ENCODE data around the gene ZNF592. TPM values are rescaled to one million over a fixed set of nuclear protein-coding genes. Genes with fewer than 3 reads are reported as not detected.

ZNF592 gene
- total RNA-seq, 1 experiment from 2014 or later = 34.6 TPM

- no peak overlapping the region for H4K91ac ChIP-seq (ENCODE audit: insufficient read length, low read depth, low read length)
- H3K27me3 ChIP-seq (ENCODE audit: insufficient read depth, low read length) = no peaks in the 10 kb centered on the region
- H2AK5ac ChIP-seq (ENCODE audit: insufficient read length, low read length) = no peak overlapping the region
- no peak overlapping the region for H3K27ac Mint-ChIP-seq
- H4K5ac ChIP-seq (ENCODE audit: insufficient read length, low read depth, low read length) = no peak overlapping the region
- no peak overlapping the region for H2BK20ac ChIP-seq (ENCODE audit: low read depth, low read length, poor library complexity, severe bottlenecking)
- no peak overlapping the region for H4K8ac ChIP-seq (replicated peaks; ENCODE audit: insufficient read length, low read depth, low read length)
- H3K4me2 ChIP-seq (ENCODE audit: insufficient read depth, insufficient read length, low read length) = no peak overlapping the region
- H2BK15ac ChIP-seq (ENCODE audit: low read depth, low read length) = no peak overlapping the region
- no peaks in the 10 kb centered on the region for H3K79me2 ChIP-seq (ENCODE audit: insufficient read depth, low read length)
- H3K9me3 Mint-ChIP-seq = no peaks in the 10 kb centered on the region
- no peaks in the 10 kb centered on the region for H3K4me1 Mint-ChIP-seq
- no peak overlapping the region for H3K9ac ChIP-seq (ENCODE audit: extremely low read depth, insufficient read length, low read length)
- no peak overlapping the region for H3K27ac ChIP-seq (ENCODE audit: insufficient read length, low read depth, low read length)
- H4K20me1 ChIP-seq (ENCODE audit: control insufficient read depth, insufficient read depth, insufficient read length) = no peaks in the 10 kb centered on the region
- H3K27me3 Mint-ChIP-seq (ENCODE audit: low read depth) = no peaks in the 10 kb centered on the region
- no peaks in the 10 kb centered on the region for H3K4me1 ChIP-seq (ENCODE audit: insufficient read depth, low read length)
- H2BK12ac ChIP-seq (ENCODE audit: insufficient read length, low read depth, low read length) = no peak overlapping the region
- no peaks in the 10 kb centered on the region for H3K23me2 ChIP-seq (ENCODE audit: insufficient read length, low read depth, low read length, poor library complexity, severe bottlenecking)
- DNase-seq = no peak
- no peak overlapping the region for H3K56ac ChIP-seq (ENCODE audit: insufficient read length, low read depth, low read length)
- H3K14ac ChIP-seq (ENCODE audit: insufficient read depth, low read length) = no peak overlapping the region
- H3K79me1 ChIP-seq (ENCODE audit: insufficient read depth, low read depth, low read length, poor library complexity, severe bottlenecking) = no peaks in the 10 kb centered on the region
- H3K9me3 ChIP-seq (ENCODE audit: control insufficient read depth, low read depth, low read length) = no peaks in the 10 kb centered on the region
- H2AFZ ChIP-seq (ENCODE audit: low read length) = no peak overlapping the region
- no peak overlapping the region for H3K18ac ChIP-seq (ENCODE audit: insufficient read length, low read depth, low read length)
- H3K4ac ChIP-seq (ENCODE audit: low read depth, low read length) = no peak overlapping the region
- no peak overlapping the region for H3K23ac ChIP-seq (ENCODE audit: insufficient read length, low read depth, low read length)
- H2BK5ac ChIP-seq (ENCODE audit: insufficient read length, low read length) = no peak overlapping the region
- peaks cover 5 to 58% (median 39%) of the 10 kb centered on the region in 3 experiments; a peak in 6 of 7 replicates for H3K36me3 Mint-ChIP-seq (ENCODE audit: insufficient read depth in 1 of 3, low read depth in 3 of 3)
- H2BK120ac ChIP-seq (ENCODE audit: low read depth, low read length, poor library complexity, severe bottlenecking) = no peak overlapping the region
- TF ChIP-seq CTCF (conservative IDR thresholded peaks at IDR 0.05) = no peak
- H3K4me3 Mint-ChIP-seq = no peak overlapping the region; a peak in 1 of 5 replicates
- WGBS (ENCODE audit: extremely low coverage, insufficient read length, low lambda C conversion rate) = no CpG with 5 or more reads among the region's 3 CpGs
- H3T11ph ChIP-seq (ENCODE audit: low read length) = no peak overlapping the region
Observed at GRCh38 chr15:84797801-84798200, 49.4 kb downstream of the ZNF592 start.

All from H9 (cell line).